Stimulated activated naive CD8-positive, alpha-beta T cell treated with anti-CD3 and anti-CD28 coated beads, Interleukin-15, amount 100 ng/mL, for 72 hours (primary cell): ENCODE measurements around the gene SMIM33.

Experiments used
- ATAC-seq: fragments of 150-1000 bp; cut with Tn5 transposase; 2 replicates; pipeline ENCODE4 v1.10.0; 2021; ENCODE audit warnings: mild to moderate bottlenecking, moderate library complexity
- DNase-seq, 2 donors: peaks; one replicate each; pipeline ENCODE4 v3.0.0; 2021 to 2022
- H3K27ac Mint-ChIP-seq, 2 donors: one replicate each; pipeline ENCODE4 v1.8.0; 2022; ENCODE audit warnings: mild to moderate bottlenecking in 2 of 2, mixed read lengths in 2 of 2, moderate library complexity in 2 of 2
- H3K27me3 Mint-ChIP-seq: one replicate; pipeline ENCODE4 v1.8.0; 2022; ENCODE audit warnings: mixed read lengths
- H3K4me1 Mint-ChIP-seq: one replicate; pipeline ENCODE4 v1.8.0; 2022; ENCODE audit warnings: mild to moderate bottlenecking, mixed read lengths
- H3K4me3 Mint-ChIP-seq, 2 donors: one replicate each; pipeline ENCODE4 v1.8.0; 2022; ENCODE audit warnings: mild to moderate bottlenecking in 2 of 2, mixed read lengths in 2 of 2, moderate library complexity in 1 of 2
- H3K9me3 Mint-ChIP-seq, 2 donors: one replicate each; pipeline ENCODE4 v1.8.0; 2022; ENCODE audit warnings: mixed read lengths in 2 of 2

Gene SMIM33

DNA sequence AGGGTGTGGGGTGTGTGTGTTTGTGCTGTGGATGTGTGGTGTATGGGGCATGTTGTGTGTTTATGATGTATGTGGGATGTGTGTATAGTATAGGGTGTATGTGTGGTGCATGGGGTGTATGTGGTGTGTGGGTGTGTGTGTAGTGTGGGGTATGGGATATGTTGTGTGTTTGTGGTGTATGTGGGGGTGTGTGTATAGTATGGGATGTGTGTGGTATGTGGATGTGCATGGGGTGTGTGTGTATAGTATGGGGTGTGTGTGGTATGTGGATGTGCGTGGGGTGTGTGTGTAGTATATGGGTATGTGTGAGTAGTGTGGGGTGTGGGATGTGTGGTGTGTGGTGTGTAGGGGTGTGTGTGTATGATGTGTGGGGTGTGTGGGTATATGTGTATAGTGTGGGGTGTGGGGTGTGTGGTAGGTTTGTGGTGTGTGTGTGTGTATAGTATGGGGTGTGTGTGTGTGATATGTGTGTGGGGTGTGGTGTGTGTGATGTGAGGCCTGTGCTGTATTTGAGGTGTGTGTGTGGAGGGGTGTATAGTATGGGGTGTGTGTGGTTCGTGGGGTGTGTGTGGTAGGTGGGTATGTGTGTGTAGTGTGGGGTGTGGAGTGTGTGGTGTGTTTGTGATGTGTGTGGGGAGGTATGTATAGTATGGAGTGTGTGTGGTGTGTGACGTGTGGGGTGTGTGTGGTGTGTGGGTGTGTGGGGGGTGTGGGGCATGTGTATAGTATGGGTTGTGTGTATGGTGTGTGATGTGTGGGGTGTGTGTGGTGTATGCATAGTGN, 18.7 kb upstream of the SMIM33 start:
- Mint-ChIP-seq H3K4me3 (no peak overlapping the region), H3K4me1 (peaks cover 55% of the 10 kb centered on the region), H3K9me3 (peaks cover 8 to 10% of the 10 kb centered on the region in 2 donors), H3K27ac (no peak overlapping the region), H3K27me3 (no peaks in the 10 kb centered on the region)
- ATAC-seq (peak; percentile 26), DNase-seq (no peak)

DNA sequence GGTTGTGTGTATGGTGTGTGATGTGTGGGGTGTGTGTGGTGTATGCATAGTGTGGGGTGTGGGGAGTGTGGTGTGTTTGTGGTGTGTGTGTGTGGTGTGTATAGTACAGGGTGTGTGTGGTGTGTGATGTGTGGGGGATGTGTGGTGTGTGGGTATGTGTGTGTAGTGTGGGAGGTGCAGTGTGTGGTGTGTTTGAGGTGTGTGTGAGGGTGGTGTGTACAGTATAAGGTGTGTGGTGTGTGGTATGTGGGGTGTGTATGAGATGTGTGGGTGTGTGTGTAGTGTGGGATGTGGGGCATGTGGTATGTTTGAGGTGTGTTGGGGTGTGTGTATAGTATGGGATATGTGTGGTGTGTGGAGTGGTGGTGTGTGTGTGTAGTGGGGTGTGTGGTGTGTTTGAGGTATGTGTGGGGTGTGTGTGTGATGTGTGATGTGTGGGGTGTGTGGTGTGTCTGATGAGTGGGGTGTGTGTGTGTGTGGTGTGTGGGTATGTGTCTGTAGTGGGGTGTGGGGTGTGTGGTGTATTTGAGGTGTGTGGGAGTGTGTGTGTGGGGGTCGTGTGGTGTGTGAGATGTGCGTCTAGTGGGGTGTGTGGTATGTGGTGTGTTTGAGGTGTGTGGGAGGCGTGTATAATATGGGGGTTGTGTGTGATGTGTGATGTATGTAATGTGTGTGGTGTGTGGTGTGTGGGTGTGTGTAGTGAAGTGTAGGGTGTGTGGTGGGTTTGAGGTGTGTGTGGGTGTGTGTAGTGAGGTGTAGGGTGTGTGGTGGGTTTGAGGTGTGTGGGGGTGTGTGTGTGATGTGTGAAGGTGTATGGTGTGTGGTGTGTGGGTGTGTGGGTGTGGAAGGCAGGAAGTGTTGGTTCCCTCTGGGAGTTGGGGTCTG, 16.9 kb upstream of the SMIM33 start:
- ATAC-seq (peak; percentile 3), DNase-seq (no peak)
- H3K27me3 Mint-ChIP-seq = no peaks in the 10 kb centered on the region
- H3K4me1 Mint-ChIP-seq = peaks cover 55% of the 10 kb centered on the region
- H3K9me3 Mint-ChIP-seq = peaks cover 0 to 5% of the 10 kb centered on the region in 2 donors
- H3K27ac Mint-ChIP-seq = peak overlapping the region; percentile 29 to 60
- no peak overlapping the region for H3K4me3 Mint-ChIP-seq

DNA sequence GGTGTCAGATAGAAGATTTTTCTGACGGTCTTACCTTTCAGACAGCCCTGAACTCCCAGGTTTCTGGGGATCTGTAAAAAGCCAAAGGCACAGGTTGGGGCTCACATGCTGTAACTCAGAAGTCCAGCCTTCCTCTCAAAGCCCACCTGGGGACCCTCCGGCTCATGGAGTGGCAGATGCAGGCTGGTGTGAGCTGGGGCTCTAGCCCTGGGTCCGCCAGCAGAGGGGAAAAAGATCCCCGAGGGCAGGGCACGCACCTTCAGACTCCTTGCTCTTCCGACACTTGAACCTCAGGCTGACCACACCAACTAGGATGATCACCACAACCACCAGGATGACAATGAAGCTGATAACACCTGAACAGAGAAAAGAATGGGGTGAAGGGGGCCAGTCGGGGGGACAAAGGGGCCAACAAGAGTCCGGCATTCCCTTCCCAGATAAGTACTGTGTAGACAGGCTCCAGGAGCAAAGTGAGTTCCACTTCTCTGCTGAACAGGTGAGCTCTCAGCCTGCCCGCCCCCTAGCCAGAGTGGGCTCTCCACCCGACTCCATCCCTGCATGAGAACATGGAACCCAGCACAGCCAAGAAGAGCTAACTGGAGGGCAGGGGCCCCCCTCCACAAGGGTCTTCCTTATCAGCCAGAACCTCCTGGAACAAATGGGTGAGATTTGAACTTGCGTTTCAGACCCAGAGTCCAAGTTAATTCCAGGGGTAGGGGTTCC, 16.1 kb upstream of the SMIM33 start:
- peaks cover 0 to 5% of the 10 kb centered on the region in 2 donors for H3K9me3 Mint-ChIP-seq
- ATAC-seq (no peak), DNase-seq (no peak)
- H3K4me3 Mint-ChIP-seq = no peak overlapping the region
- no peak overlapping the region for H3K27ac Mint-ChIP-seq
- H3K27me3 Mint-ChIP-seq = no peaks in the 10 kb centered on the region
- peaks cover 60% of the 10 kb centered on the region for H3K4me1 Mint-ChIP-seq

DNA sequence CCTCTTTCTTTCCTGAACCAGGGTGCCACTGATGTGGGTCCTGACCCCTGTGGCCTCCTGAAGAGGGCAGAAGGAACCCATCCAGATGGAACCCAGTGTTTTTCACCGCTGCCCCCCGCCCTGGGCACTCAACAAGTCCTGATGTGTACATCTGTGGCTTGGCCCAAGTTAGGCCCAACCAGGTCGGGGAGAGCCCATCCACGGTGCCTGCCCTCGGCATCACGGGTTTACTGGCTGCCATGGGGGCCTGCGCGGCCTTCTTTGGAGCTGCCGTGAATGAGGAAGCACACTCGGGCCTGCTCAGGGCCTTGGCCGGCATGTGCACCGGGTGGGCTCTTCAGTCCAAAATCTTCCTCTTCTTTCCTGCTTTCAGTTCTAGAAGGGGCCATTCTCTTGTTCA, 14.0 kb upstream of the SMIM33 start:
- DNase-seq (no peak), ATAC-seq (no peak)
- Mint-ChIP-seq H3K4me3 (no peak overlapping the region), H3K27ac (peak overlapping the region in 1 of 2 donors; percentile 3), H3K27me3 (no peaks in the 10 kb centered on the region), H3K9me3 (peaks cover 0 to 5% of the 10 kb centered on the region in 2 donors), H3K4me1 (peaks cover 79% of the 10 kb centered on the region)

DNA sequence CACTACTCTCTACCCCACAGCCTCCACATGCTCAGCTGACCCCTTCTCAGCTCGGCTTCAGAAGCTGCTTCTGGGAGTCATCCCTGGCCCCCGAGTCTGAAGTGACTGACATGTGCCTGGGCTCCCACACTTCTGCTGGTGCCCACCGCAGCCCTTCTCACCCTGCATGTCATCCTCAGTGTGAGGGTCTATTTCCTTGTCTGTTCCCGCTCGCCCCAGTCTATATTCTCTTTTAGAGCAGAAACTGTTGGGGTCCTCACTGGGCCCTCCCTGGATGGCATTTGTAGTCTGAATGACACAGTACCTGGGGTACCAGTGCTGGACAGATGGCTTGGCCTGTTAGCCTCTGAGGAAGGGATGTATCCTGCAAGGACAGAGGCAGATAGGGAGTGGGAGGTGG, 13.6 kb upstream of the SMIM33 start:
- DNase-seq (no peak), ATAC-seq (no peak)
- peaks cover 0 to 5% of the 10 kb centered on the region in 2 donors for H3K9me3 Mint-ChIP-seq
- H3K4me1 Mint-ChIP-seq = peaks cover 82% of the 10 kb centered on the region
- H3K27me3 Mint-ChIP-seq = no peaks in the 10 kb centered on the region
- peak overlapping the region in 1 of 2 donors; percentile 39 for H3K4me3 Mint-ChIP-seq
- H3K27ac Mint-ChIP-seq = no peak overlapping the region

DNA sequence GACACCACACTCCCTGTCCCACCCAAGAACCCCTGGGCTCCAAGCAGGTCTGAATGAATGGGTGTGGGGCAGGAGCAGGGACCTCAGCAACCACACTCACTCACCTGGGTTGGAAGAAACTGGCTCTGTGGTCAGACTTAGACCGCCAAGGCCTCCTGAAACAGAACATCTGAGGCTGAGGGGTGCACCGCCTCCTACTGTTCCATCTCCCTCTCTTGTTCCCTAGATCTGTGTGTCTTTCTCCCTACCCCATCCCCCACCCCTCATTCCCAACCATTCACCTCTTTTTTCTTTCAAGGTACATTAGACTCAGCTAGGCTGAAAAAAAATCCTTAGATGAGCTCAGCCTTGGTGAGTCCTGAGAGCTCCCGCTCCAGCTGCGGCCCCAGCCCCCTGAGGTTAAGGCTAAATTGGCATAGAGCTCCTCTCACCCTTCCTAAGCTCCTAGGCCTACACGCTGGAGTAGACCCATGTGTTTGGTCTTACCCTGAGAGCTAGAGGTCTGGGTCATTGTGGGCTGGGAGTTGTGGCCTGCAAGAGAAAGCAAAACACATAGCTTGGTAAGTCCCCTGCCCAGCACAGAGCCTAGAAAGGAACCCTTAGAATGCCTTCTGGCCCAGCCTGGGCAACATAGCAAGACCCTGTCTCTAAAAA, 13.0 kb upstream of the SMIM33 start:
- Mint-ChIP-seq H3K4me1 (peaks cover 82% of the 10 kb centered on the region), H3K27ac (no peak overlapping the region), H3K4me3 (peak overlapping the region; percentile 39 to 41), H3K9me3 (peaks cover 0 to 5% of the 10 kb centered on the region in 2 donors), H3K27me3 (no peaks in the 10 kb centered on the region)
- ATAC-seq (peak; percentile 47), DNase-seq (peak in 1 of 2 donors; percentile 65)

DNA sequence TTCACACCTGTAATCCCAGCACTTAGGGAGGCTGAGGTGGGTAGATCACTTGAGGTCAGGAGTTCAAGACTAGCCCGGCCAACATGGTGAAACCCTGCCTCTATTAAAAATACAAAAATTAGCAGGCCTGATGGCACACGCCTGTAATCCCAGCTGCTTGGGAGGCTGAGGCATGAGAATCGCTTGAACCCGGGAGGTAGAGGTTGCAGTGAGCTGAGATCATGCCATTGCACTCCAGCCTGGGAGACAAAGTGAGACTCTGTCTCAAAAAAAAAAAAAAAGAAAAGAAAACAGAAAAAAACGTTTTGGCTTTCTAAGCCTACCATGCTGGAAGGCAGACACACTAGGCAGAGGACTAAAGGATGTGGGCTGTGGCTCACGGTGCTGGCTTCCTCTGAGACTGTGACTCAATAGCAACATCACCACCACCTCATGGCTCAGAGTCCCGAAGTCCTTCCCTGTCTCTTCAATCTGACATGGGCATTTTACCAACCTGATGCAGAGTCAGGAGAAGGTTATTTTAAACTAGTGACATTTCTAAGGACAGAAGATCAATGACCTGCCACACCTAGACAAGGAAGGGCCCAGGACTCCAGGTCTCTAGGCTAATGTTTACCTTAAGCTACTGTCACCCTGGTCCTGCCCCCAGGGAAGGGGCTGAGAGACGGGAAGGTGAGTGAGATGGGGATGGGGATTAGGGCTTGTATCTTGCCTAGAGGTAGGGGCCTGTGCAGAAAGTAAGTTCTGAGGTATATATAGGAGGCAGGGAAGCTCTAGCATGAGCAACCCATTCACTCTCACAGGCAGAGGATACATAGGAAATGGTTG, 12.0 kb upstream of the SMIM33 start:
- peaks cover 79% of the 10 kb centered on the region for H3K4me1 Mint-ChIP-seq
- H3K4me3 Mint-ChIP-seq = peak overlapping the region; percentile 77 to 79
- no peaks in the 10 kb centered on the region for H3K27me3 Mint-ChIP-seq
- peak overlapping the region; percentile 91 to 95 for H3K27ac Mint-ChIP-seq
- DNase-seq (peak; percentile 66 to 84), ATAC-seq (peak; percentile 94)
- peaks cover 0 to 2% of the 10 kb centered on the region in 2 donors for H3K9me3 Mint-ChIP-seq

DNA sequence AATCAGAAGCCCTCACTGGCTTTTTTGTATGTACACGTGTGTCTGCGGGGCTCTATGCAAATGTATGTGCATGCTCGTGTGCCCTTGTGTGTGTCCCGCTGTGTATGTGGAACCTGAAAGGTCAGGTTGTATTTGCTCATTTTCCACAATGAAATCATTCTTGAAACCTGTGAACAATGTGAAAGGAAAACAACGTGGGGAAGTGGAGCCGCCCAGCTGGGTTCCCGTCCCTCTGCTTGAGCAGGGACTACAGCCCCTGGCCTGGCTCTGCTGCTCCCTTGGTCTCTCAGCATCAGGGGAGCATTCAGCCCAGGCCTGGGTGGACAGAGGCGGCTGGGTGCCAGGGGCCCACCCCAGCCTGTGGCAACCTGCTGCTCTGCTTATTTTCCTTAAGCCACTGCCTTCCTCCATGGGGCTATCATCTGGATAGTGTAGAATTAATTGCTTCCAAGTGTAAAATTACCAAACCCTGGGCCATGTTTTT, 11.3 kb upstream of the SMIM33 start:
- Mint-ChIP-seq H3K27ac (peak overlapping the region in 1 of 2 donors; percentile 95), H3K9me3 (no peaks in the 10 kb centered on the region), H3K4me3 (peak overlapping the region; percentile 7 to 36), H3K27me3 (no peaks in the 10 kb centered on the region), H3K4me1 (peaks cover 72% of the 10 kb centered on the region)
- DNase-seq = no peak
- ATAC-seq = peak; percentile 34

DNA sequence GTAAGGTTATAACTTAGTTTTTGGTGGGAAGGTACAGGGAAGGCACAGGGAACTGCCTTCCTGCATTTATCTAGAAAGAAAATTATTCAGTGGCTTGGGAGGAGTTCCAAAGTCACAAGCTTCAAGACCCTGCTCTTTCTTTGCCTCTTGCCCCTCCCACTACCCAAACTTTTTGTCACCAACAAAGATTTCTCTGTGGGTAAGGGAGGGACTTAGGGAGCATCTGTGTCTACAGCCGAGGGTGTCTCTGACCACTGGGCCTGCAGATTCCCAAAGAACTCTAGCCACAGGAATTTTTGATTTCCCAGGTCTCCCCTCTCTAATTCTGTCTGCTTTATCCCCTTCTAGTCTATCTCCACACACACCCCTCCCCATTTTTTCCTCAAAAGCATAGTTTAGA, 10.3 kb upstream of the SMIM33 start:
- Mint-ChIP-seq H3K9me3 (no peaks in the 10 kb centered on the region), H3K4me3 (no peak overlapping the region), H3K4me1 (peaks cover 62% of the 10 kb centered on the region), H3K27me3 (no peaks in the 10 kb centered on the region), H3K27ac (no peak overlapping the region)
- DNase-seq (no peak), ATAC-seq (no peak)

DNA sequence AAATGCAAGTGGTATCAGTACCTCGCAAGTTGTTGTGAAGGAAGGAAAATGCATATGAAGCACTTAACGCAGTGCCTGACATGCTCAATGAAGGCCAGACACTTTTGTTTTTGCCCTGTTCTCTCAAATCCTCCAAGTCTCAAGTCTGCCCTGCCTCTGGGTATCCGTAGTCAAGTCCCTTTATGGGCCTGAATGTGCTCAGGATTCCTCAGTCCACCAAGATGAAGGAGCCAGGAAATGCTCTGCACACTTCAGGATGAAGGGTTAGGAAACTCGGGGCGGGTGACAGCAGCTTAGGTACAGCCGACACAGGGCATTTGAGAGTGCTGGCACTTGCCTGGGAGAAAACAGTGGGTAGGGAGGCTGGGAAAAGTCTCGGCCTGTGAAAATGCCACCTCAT, 9.6 kb upstream of the SMIM33 start:
- H3K9me3 Mint-ChIP-seq = no peaks in the 10 kb centered on the region
- DNase-seq (no peak), ATAC-seq (no peak)
- no peak overlapping the region for H3K27ac Mint-ChIP-seq
- peaks cover 58% of the 10 kb centered on the region for H3K4me1 Mint-ChIP-seq
- no peak overlapping the region for H3K4me3 Mint-ChIP-seq
- H3K27me3 Mint-ChIP-seq = no peaks in the 10 kb centered on the region

DNA sequence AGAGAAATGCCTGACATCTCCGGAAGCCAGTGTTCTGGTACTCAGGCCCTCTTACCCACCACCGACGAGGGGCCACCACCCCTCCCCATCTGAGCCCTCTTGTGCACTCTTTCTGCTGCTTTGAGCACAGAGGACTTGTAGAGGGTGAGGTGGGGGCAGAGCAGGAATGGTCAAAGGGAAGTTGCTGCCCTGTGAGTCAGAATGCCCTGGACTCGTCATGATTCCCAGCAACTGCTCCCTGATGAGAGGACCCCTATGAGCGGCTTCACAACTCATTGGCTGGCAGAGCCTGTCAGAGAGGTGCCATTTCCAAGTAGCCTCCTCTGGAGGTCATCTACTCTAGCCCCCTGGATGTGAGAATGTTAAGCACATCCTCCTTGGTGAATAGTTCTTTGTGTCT, 9.1 kb upstream of the SMIM33 start:
- Mint-ChIP-seq H3K9me3 (no peaks in the 10 kb centered on the region), H3K27ac (no peak overlapping the region), H3K27me3 (no peaks in the 10 kb centered on the region), H3K4me1 (peaks cover 53% of the 10 kb centered on the region), H3K4me3 (no peak overlapping the region)
- no peak for ATAC-seq
- no peak for DNase-seq

DNA sequence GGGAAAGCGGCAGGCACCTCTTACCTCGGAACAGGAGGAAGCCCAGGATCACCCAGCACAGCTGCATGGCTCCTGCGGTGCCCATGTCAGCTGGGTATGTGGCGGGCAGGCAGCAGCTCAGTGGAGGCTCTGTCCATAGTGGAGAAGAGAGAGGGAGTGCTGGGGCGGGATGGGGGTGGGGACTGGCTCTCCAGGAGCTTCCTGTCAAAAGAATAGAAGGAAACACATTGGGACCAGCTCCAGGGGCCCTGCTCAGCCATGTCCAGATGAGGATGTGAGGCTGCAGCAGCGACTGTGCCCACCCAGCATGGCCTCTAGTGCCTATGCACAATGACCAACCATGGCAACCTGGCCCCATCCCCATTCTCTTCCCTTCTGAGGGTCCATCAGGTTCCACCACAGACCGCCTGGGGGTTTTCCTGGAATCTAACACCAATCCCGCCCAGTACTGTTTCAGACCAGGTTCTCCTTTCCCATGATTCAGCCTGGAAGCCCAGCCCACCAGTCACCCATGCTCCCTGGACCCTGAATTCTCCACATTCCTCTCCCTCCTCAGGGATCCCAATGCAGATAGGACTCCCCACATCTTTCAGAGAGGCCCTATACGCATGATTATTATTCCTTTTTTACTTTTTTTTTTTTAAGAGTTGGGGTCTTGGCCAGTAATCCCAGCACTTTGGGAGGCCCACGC, 8.1 kb upstream of the SMIM33 start, which contains the start of gene ECSCR:
TSS of gene ECSCR (minus strand) at position 158 of the 691 bp plus-strand sequence. CDS start at position 85, 73 bp downstream.
- Mint-ChIP-seq H3K9me3 (no peaks in the 10 kb centered on the region), H3K27ac (peak within 1 kb of the TSS in 1 of 2 donors; percentile 37), H3K4me1 (peaks cover 42% of the 10 kb centered on the region), H3K27me3 (no peaks in the 10 kb centered on the region), H3K4me3 (no peak within 1 kb of the TSS)
- ATAC-seq (no peak), DNase-seq (no peak)

DNA sequence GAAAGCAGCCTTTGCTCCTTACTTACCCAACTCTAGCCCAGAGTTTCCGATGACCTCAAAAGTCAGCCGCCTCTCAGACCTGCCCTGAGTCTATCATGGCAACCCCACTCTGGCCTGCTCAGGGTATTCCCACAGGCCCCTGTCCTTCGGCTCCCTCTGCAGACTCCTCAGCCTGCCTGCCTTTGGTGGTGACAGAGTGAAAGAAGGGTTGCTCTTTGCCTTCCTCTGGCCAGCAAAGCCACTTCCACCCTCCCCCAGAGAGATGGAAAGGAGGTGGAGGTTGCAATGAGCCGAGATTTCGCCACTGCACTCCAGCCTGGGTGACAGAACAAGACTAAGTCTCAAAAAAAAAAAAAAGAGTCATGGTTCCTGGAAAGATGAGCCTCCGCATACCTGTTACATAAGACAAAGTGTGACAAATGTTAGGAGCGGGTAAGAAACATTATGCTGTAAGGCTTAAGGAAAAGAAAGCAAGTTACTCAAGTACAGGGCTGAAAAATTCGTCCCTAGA, 2.3 kb upstream of the SMIM33 start:
- peak overlapping the region in 1 of 2 donors; percentile 82 for H3K27ac Mint-ChIP-seq
- ATAC-seq = peak; percentile 60
- no peak overlapping the region for H3K4me3 Mint-ChIP-seq

More for the DNA sequence above, 2.3 kb upstream of the SMIM33 start:
- H3K9me3 Mint-ChIP-seq = no peaks in the 10 kb centered on the region
- DNase-seq = no peak
- H3K4me1 Mint-ChIP-seq = peaks cover 55% of the 10 kb centered on the region
- H3K27me3 Mint-ChIP-seq = no peaks in the 10 kb centered on the region
